ENCODE data around the gene UBR4.

UBR4 gene

GRCh38 chr1:19061798-19062197 lies 148.3 kb downstream of the UBR4 start:
- DNase-seq (ENCODE audit: insufficient read length, low spot score) = no peak
- FAIRE-seq = no peak

DNA sequence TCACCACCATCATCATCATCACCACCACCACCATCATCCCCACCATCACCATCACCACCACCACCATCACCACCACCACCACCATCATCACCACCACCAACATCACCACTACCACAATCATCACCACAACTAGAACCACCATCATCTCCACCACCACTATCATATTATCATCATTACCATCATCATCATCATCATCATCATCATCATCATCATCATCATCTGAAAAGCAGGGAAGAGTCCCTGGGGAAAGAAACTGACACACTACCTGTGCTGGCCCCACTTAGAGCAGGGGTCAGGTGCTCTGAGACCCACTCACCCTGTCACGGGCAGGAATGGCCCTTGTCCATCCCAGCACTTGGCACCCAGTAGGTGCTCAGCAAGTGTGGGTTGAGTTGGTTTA lies 148.7 kb downstream of the UBR4 start:
- no peak for FAIRE-seq
- DNase-seq (ENCODE audit: insufficient read length, low spot score) = no peak

DNA sequence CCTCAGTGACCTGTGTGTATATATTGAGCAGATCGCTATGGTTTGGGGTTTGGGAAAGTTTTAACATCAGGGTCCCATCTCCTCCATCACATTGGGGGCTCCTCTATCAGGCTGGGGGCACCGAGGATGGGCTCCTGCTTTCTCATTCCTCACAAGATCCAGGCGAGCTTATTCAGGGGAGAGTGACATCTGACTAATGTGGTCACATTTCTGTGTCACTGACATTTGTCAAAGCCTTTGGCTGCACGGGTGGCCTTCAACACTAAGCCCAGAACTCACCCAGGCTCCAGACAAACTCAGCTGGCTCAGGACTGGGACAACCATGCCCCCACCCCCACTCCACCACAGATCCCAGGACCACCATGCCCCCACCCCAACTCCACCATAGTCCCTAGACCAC lies 150.3 kb downstream of the UBR4 start:
- FAIRE-seq = no peak
- DNase-seq (ENCODE audit: insufficient read length, low spot score) = no peak

GRCh38 chr1:19058476-19058797 lies 151.6 kb downstream of the UBR4 start:
- DNase-seq (ENCODE audit: insufficient read length, low spot score) (no peak), FAIRE-seq (no peak)

DNA sequence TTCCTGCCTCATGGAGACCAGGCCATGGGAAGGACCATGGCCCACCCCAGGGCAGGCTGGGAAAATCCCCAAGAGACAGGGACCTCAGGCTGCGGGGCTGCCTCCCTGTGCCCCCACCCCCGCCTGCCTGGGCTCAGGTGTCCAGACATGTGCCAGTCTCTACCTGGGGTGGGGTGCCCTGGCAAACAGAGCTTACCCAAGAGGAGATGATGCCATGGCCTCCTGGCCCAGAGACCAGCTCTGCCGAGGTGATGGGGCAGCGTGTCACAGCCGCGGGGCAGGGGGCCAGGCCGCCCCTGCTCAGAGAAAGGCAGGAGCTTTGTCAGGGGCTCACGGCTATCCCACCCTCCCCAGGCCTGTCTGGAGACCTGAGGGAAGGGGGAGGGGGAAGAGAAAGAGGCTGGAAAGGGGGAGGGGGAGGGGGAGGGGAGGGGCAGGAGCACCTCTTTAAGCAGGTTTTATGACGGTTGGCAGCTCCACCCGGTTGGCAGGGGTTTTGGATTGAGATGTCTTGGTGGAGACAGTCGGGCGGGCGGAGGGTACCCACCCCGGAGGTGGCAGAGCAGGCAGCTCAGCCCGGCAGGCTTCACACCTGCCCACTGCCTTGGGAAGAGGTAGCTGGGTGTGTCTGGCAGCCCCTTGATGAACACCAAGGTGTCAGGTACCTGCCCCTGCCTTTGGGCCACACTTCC lies 152.1 kb downstream of the UBR4 start:
- FAIRE-seq = no peak
- no peak for DNase-seq (ENCODE audit: insufficient read length, low spot score)

- DNase-seq (ENCODE audit: insufficient read length, low spot score) = no peak
- FAIRE-seq = no peak
Measured at GRCh38 chr1:19057182-19057779, 152.8 kb downstream of the UBR4 start.

GRCh38 chr1:19055701-19056100 lies 154.4 kb downstream of the UBR4 start:
- no peak for DNase-seq (ENCODE audit: insufficient read length, low spot score)
- FAIRE-seq = no peak

- FAIRE-seq (no peak), DNase-seq (ENCODE audit: insufficient read length, low spot score) (no peak)
Measured at GRCh38 chr1:19055001-19055400, 155.1 kb downstream of the UBR4 start.

GRCh38 chr1:19054216-19054615 lies 155.8 kb downstream of the UBR4 start:
- DNase-seq (ENCODE audit: insufficient read length, low spot score) (no peak), FAIRE-seq (no peak)

GRCh38 chr1:19053486-19053885 lies 156.6 kb downstream of the UBR4 start:
- DNase-seq (ENCODE audit: insufficient read length, low spot score) (no peak), FAIRE-seq (no peak)

GRCh38 chr1:19049798-19050197 lies 160.3 kb downstream of the UBR4 start:
- DNase-seq (ENCODE audit: insufficient read length, low spot score) = no peak
- FAIRE-seq = no peak

DNA sequence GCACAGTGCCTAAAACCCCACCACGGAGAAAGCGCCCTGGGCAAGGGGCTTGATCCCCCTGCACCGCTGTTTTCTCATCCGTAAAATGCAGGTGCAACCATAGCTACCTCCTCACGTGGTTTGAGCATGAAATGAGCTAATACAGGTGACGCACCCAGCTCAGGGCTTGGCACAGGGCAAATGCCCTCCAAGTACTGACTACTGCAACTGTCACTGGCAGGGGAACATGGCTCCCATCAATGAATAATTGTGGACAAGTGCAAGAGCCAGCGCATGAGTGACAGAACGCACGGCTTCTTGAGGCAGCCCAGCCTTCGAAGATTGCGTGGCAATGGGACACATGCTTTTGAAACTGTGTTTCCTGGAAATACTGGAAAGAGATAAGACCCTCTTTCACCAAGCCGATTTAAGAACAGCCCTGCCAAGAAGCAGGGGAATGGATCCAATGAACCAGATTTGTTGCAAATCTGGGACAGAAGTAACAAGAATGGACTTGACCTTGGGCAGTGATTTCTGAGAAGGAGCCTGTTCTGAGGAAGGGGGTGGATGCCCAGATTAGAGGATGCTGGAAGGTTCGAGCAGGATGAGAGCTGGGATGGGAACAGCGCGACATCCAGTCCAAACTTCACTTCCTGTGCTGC lies 160.8 kb downstream of the UBR4 start:
- DNase-seq (ENCODE audit: insufficient read length, low spot score) = no peak
- no peak for FAIRE-seq

DNA sequence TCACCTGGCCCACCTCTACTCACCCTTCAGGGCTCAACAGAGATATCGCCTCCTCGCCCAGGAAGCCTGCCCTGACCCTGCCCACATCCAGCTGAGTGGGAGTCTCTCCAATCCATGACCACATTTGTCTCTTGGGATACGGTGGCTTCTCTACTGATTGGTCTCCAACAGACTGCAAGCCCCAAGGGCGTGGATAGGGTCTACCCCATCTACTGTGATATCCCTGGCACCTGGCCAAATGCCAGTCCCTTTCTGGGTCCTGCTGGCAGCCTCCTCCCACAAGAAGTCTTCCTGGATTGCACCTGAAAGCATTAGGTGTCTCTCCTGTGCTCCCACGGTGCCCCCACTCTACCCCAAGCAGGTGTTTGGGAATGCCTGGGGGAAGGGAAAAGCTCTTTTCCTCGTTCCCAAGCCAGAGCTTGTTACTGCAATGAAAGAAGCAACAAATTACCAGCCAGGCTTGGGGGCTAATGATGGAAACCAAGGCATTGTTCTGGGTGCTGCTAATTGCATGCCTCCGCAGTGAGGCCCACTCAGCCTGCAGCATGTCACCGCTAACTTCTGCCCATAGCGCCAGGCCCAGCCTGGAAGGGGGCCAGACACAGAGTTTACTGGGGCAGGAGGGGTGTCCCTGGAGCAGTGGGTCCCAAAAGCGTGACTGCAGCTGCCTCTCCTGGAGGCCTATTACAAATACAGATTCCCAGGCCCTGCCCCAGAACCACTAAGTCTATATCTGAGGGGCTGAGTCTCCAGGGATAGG lies 162.9 kb downstream of the UBR4 start:
- DNase-seq (ENCODE audit: insufficient read length, low spot score) (no peak), FAIRE-seq (no peak)

DNA sequence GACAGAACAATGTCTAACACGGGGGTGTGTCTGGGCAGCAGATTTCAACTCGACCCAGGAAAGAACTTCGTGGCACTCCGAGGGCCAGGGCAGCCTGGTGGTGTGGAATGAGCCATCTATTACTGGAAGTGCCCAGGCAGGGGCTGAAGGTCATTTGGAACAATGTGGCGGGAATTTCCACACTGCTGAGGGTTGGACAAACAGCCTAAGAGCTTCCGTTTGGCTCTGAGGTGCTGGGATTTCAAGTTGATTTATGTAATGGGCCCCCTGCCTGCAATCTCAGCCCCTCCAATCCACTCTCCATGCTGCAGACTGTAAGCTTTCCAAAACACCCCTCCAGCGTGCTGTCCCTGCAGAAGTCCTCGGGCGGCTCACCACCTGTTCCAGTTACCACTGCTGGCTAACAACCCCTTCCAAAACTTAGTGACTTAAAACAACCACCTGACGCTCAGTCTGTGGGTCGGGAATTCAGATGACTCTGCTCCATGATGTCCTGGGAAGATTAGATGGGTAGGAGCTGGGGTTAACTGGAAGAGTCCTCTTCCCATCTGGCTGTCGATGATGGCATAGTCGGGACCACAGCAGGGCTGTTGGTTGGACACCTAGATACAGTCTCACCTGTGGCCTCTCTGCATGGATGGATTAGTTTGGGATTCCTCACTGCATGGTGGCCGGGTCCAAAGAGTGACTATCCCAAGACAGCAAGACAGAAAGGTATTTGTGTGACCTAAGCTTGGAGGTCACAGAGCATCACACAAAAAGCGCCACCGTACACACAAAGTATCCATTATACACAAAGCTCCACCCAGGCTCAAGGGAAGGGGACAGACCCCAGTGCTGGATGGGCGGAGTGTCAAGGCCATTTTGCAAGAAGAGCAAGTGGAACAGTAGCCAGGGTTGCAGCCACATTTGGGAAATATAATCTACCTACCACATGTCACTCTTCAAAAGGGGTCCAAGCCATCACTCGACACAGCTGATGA lies 163.9 kb downstream of the UBR4 start:
- no peak for FAIRE-seq
- DNase-seq (ENCODE audit: insufficient read length, low spot score) = no peak

GRCh38 chr1:19044975-19045831 lies 164.9 kb downstream of the UBR4 start:
- FAIRE-seq = no peak
- no peak for DNase-seq (ENCODE audit: insufficient read length, low spot score)

GRCh38 chr1:19044471-19044870 lies 165.6 kb downstream of the UBR4 start:
- no peak for DNase-seq (ENCODE audit: insufficient read length, low spot score)
- no peak for FAIRE-seq

DNA sequence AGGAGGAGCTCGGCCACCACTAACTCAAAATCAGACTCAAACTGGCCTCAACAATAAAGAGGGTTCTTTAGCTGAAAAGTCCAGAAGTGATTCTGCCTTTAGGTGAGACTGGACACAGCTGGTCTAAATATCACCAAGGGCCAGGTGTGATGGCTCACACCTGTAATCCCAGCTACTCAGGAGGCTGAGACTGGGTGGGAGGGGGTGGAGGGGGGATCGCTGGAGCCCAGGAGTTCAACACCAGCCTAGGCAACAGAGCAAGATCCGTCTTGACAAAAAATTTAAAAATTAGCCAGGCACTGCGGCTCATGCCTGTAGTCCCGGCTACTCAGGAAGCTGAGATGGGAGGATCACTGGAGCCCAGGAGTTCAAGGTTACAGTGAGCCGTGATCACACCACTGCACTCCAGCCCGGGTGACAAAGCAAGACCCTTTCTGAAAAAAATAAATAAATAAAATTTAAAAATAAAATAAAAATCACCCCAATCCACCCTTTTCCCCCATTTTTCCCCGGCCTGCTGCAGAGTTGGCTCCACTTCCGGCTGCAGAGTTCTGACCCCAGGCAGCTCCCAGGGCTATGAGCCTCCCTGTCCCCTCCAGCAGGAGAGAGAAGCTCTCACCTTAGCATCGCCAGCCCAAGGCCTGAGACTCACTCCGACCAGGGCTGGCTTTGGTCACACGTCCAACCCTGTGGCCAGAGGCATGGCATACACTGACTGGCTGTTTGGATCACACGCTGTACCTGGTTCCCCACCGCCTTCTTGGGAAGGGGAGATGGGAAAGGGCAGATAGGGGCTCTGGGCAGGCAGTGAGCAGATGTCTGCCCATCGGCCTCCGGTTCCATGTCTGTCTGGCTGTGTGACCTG lies 166.3 kb downstream of the UBR4 start:
- FAIRE-seq (no peak), DNase-seq (ENCODE audit: insufficient read length, low spot score) (no peak)

- FAIRE-seq = no peak
- no peak for DNase-seq (ENCODE audit: insufficient read length, low spot score)
Measured at GRCh38 chr1:19042675-19043578, 167.1 kb downstream of the UBR4 start.
